GM23338 (cell line): ENCODE results near the gene LIAS.

ENCODE experiments used
- CREB1 ChIP-seq: fragments of 250-450 bp; sonication (Bioruptor Pico); IDR thresholded peaks from 2 replicates; pipeline ENCODE4 v1.5.0; 2020; ENCODE audit warnings: low read depth, mild to moderate bottlenecking, moderate library complexity
- EZH2 ChIP-seq: fragments of 200-600 bp; sonication (generic); IDR thresholded peaks from one replicate; pipeline ENCODE4 v1.8.0; 2017; ENCODE audit warnings: antibody characterized with exemption, mild to moderate bottlenecking, low read depth; ENCODE audit not compliant: unreplicated experiment
- EZH2phosphoT487 ChIP-seq: fragments of 200-600 bp; sonication (generic); IDR thresholded peaks from one replicate; pipeline ENCODE4 v1.8.1; 2018; ENCODE audit warnings: antibody characterized with exemption; ENCODE audit not compliant: unreplicated experiment
- NANOG ChIP-seq: IDR thresholded peaks from 2 replicates; pipeline ENCODE4 v1.6.1; 2016; ENCODE audit warnings: antibody characterized with exemption, borderline replicate concordance
- POLR2AphosphoS5 ChIP-seq: IDR thresholded peaks from 2 replicates; pipeline ENCODE4 v1.6.1; 2016; ENCODE audit warnings: antibody characterized with exemption, low read depth
- STAT1 ChIP-seq: IDR thresholded peaks from one replicate; pipeline ENCODE4 v1.6.1; 2016; ENCODE audit warnings: antibody characterized with exemption; ENCODE audit not compliant: unreplicated experiment
- TF ChIP-seq, protein P1 (sequence below): IDR thresholded peaks from one replicate; pipeline ENCODE4 v1.6.1; 2018; ENCODE audit warnings: antibody characterized with exemption; ENCODE audit not compliant: unreplicated experiment
- TF ChIP-seq, protein P2 (sequence below), 2 experiments: fragments of 200-600 bp in 1 of 2; sonication (generic) in 1 of 2; conservative IDR thresholded peaks; 2 replicates each; pipeline versions ENCODE4 v1.5.1 to v1.6.1; 2016 to 2017; ENCODE audit warnings: antibody characterized with exemption in 2 of 2, low read depth in 2 of 2, mild to moderate bottlenecking in 2 of 2, moderate library complexity in 1 of 2
- TF ChIP-seq, protein P3 (sequence below): IDR thresholded peaks from 2 replicates; pipeline ENCODE4 v1.6.1; 2016; ENCODE audit warnings: antibody characterized with exemption

DNA sequence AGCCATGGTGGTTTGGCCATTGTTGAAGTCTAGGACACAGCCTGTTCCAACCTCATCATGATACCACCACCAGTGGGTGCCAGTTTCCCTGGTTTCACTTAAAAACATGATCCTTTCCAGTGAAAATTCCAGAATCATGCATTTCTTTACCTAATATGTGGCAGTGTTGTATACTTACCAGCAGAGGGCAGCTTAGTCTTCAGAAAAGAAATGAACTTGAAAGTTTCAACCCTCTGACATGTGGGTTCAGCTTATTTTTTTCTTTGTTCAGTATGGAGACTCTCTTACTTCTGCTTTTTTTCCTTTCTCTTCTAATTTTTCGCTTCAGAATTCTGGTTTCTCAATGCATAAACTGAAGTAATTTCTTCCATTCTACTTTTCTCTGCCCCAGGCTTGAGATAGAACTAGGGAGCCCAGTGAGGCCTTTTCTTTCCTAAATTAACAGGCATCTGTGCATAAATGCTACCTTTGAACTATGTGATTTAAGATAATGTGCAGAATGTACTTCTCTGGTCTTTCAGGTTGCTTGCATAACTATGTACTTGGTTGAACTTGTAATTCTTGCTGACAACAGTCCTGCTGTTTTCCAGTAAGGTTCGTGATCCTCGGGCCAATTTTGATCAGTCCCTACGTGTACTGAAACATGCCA is 10.7 kb downstream of the LIAS start:
- TF ChIP-seq POLR2AphosphoS5 = no peak
- TF ChIP-seq, protein P1, sequence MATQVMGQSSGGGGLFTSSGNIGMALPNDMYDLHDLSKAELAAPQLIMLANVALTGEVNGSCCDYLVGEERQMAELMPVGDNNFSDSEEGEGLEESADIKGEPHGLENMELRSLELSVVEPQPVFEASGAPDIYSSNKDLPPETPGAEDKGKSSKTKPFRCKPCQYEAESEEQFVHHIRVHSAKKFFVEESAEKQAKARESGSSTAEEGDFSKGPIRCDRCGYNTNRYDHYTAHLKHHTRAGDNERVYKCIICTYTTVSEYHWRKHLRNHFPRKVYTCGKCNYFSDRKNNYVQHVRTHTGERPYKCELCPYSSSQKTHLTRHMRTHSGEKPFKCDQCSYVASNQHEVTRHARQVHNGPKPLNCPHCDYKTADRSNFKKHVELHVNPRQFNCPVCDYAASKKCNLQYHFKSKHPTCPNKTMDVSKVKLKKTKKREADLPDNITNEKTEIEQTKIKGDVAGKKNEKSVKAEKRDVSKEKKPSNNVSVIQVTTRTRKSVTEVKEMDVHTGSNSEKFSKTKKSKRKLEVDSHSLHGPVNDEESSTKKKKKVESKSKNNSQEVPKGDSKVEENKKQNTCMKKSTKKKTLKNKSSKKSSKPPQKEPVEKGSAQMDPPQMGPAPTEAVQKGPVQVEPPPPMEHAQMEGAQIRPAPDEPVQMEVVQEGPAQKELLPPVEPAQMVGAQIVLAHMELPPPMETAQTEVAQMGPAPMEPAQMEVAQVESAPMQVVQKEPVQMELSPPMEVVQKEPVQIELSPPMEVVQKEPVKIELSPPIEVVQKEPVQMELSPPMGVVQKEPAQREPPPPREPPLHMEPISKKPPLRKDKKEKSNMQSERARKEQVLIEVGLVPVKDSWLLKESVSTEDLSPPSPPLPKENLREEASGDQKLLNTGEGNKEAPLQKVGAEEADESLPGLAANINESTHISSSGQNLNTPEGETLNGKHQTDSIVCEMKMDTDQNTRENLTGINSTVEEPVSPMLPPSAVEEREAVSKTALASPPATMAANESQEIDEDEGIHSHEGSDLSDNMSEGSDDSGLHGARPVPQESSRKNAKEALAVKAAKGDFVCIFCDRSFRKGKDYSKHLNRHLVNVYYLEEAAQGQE = no peak
- TF ChIP-seq EZH2 = no peak
- TF ChIP-seq, protein P2, sequence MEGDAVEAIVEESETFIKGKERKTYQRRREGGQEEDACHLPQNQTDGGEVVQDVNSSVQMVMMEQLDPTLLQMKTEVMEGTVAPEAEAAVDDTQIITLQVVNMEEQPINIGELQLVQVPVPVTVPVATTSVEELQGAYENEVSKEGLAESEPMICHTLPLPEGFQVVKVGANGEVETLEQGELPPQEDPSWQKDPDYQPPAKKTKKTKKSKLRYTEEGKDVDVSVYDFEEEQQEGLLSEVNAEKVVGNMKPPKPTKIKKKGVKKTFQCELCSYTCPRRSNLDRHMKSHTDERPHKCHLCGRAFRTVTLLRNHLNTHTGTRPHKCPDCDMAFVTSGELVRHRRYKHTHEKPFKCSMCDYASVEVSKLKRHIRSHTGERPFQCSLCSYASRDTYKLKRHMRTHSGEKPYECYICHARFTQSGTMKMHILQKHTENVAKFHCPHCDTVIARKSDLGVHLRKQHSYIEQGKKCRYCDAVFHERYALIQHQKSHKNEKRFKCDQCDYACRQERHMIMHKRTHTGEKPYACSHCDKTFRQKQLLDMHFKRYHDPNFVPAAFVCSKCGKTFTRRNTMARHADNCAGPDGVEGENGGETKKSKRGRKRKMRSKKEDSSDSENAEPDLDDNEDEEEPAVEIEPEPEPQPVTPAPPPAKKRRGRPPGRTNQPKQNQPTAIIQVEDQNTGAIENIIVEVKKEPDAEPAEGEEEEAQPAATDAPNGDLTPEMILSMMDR (conservative IDR thresholded peaks at IDR 0.05; ENCODE audit: low read depth in 2 of 2) = peak; percentile 79 to 97
- no peak for TF ChIP-seq STAT1
- no peak for TF ChIP-seq CREB1 (CRISPR knock-in tag)
- no peak for TF ChIP-seq EZH2phosphoT487
- TF ChIP-seq, protein P3, sequence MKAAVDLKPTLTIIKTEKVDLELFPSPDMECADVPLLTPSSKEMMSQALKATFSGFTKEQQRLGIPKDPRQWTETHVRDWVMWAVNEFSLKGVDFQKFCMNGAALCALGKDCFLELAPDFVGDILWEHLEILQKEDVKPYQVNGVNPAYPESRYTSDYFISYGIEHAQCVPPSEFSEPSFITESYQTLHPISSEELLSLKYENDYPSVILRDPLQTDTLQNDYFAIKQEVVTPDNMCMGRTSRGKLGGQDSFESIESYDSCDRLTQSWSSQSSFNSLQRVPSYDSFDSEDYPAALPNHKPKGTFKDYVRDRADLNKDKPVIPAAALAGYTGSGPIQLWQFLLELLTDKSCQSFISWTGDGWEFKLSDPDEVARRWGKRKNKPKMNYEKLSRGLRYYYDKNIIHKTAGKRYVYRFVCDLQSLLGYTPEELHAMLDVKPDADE = no peak
- TF ChIP-seq NANOG = no peak
